Measurements from ENCODE around the gene CHAF1A.

GRCh38 chr19:4414144-4414799, 11.8 kb downstream of the CHAF1A start:
- TF ChIP-seq POLR2AphosphoS5 (IDR thresholded peaks at IDR 0.05; ENCODE audit: low read depth, low read length) (no peak), POLR2A (IDR thresholded peaks at IDR 0.05; ENCODE audit: low read depth, low read length) (no peak; the same call in 1 of the 2 replicates)

Data from GM12892 (cell line).